AG10803 (cell line): ENCODE results near the gene MRRF.

ENCODE experiments used
- DNase-seq: peaks from one replicate; pipeline ENCODE4 v3.0.0; 2010; ENCODE audit warnings: low read depth
- H3K4me3 ChIP-seq: 2 replicates; pipeline ENCODE4 v1.5.1; 2011; ENCODE audit warnings: mild to moderate bottlenecking, low read length, control low read depth
- CTCF ChIP-seq: conservative IDR thresholded peaks from 2 replicates; pipeline ENCODE4 v1.5.1; 2011; ENCODE audit warnings: mild to moderate bottlenecking, low read length, control low read depth, inconsistent platforms

MRRF gene

GRCh38 chr9:122331523-122331927 is 66.8 kb downstream of the MRRF start:
- no peak overlapping the region for H3K4me3 ChIP-seq
- TF ChIP-seq CTCF = no peak
- no peak for DNase-seq

- no peak for TF ChIP-seq CTCF
- no peak overlapping the region for H3K4me3 ChIP-seq
- DNase-seq = no peak
These were observed 67.4 kb downstream of the MRRF start for GRCh38 chr9:122332083-122332482.

- DNase-seq = no peak
- no peak for TF ChIP-seq CTCF
- H3K4me3 ChIP-seq = no peak overlapping the region
These were observed 68.0 kb downstream of the MRRF start for GRCh38 chr9:122332644-122333043.

GRCh38 chr9:122333169-122333808 is 68.6 kb downstream of the MRRF start:
- H3K4me3 ChIP-seq = no peak overlapping the region
- no peak for DNase-seq
- no peak for TF ChIP-seq CTCF

GRCh38 chr9:122334916-122335315 is 70.2 kb downstream of the MRRF start:
- no peak overlapping the region for H3K4me3 ChIP-seq
- no peak for TF ChIP-seq CTCF
- no peak for DNase-seq

GRCh38 chr9:122336189-122336588 is 71.5 kb downstream of the MRRF start:
- no peak overlapping the region for H3K4me3 ChIP-seq
- no peak for TF ChIP-seq CTCF
- DNase-seq = no peak

- TF ChIP-seq CTCF = no peak
- DNase-seq = no peak
- H3K4me3 ChIP-seq = no peak overlapping the region
These were observed 72.3 kb downstream of the MRRF start for GRCh38 chr9:122336866-122337555.
